Keratinocyte (primary cell): ENCODE measurements around the gene BMPR1B. TPM values are rescaled to one million over a fixed set of nuclear protein-coding genes. Genes with fewer than 3 reads are reported as not detected.

ENCODE experiments used
- DNase-seq: peaks from one replicate; pipeline ENCODE4 v3.0.0-alpha.2; 2011; ENCODE audit warnings: low read depth, missing footprints, low spot score
- FAIRE-seq: peaks from 2 replicates; lab custom pipeline; 2011; peaks lifted over from hg19 to GRCh38; lab: Jason Lieb, UNC
- H2AFZ ChIP-seq: 2 replicates; pipeline ENCODE4 v1.6.0; 2012; ENCODE audit warnings: low read length, control low read depth, inconsistent platforms; ENCODE audit not compliant: control insufficient read depth
- H3K27ac ChIP-seq: 2 replicates; pipeline ENCODE4 v1.5.1; 2011; ENCODE audit warnings: low read length; ENCODE audit not compliant: control insufficient read depth, insufficient read depth
- H3K27me3 ChIP-seq: 3 replicates; pipeline ENCODE4 v1.6.0; 2011; ENCODE audit warnings: low read length; ENCODE audit not compliant: control insufficient read depth, insufficient read depth; ENCODE audit errors: extremely low read depth
- H3K36me3 ChIP-seq, 2 experiments: 2 replicates in 1 of 2; 3 replicates in 1 of 2; pipeline ENCODE4 v1.5.1; 2011; ENCODE audit warnings: low read length in 2 of 2, mild to moderate bottlenecking in 1 of 2; ENCODE audit not compliant: control insufficient read depth in 2 of 2, insufficient read depth in 2 of 2; ENCODE audit errors: extremely low read depth in 1 of 2
- H3K4me1 ChIP-seq: 3 replicates; pipeline ENCODE4 v1.5.1; 2011; ENCODE audit warnings: low read length; ENCODE audit not compliant: control insufficient read depth, insufficient read depth; ENCODE audit errors: extremely low read depth
- H3K4me2 ChIP-seq: 3 replicates; pipeline ENCODE4 v1.6.0; 2011; ENCODE audit warnings: low read depth, low read length; ENCODE audit not compliant: control insufficient read depth, insufficient read depth; ENCODE audit errors: extremely low read depth
- H3K4me3 ChIP-seq, 3 experiments: fragments of 200-600 bp in 1 of 3; sonication (generic) in 1 of 3; 2 replicates in 2 of 3; 3 replicates in 1 of 3; pipeline ENCODE4 v1.5.1; 2011 to 2016; ENCODE audit warnings: low read length in 3 of 3, mild to moderate bottlenecking in 3 of 3, control low read depth in 2 of 3, inconsistent platforms in 1 of 3, low read depth in 1 of 3, mixed read lengths in 1 of 3, mixed run types in 1 of 3, moderate library complexity in 1 of 3; ENCODE audit not compliant: control insufficient read depth in 2 of 3, insufficient read depth in 2 of 3; ENCODE audit errors: extremely low read depth in 1 of 3
- H3K79me2 ChIP-seq: 2 replicates; pipeline ENCODE4 v1.6.0; 2012; ENCODE audit warnings: low read length; ENCODE audit not compliant: control insufficient read depth, insufficient read depth
- H3K9ac ChIP-seq: 3 replicates; pipeline ENCODE4 v1.6.0; 2011; ENCODE audit warnings: low read length; ENCODE audit not compliant: control insufficient read depth, insufficient read depth; ENCODE audit errors: extremely low read depth
- H3K9me1 ChIP-seq: 3 replicates; pipeline ENCODE4 v1.6.0; 2011; ENCODE audit warnings: low read length; ENCODE audit not compliant: control insufficient read depth, insufficient read depth; ENCODE audit errors: extremely low read depth
- H3K9me3 ChIP-seq: 2 replicates; pipeline ENCODE4 v1.5.1; 2012; ENCODE audit warnings: low read depth, low read length; ENCODE audit not compliant: control insufficient read depth
- H4K20me1 ChIP-seq: 3 replicates; pipeline ENCODE4 v1.6.0; 2011; ENCODE audit warnings: low read length; ENCODE audit not compliant: control insufficient read depth, insufficient read depth; ENCODE audit errors: extremely low read depth
- CTCF ChIP-seq, 3 experiments: IDR thresholded peaks in 1 of 3; conservative IDR thresholded peaks in 1 of 3; optimal IDR thresholded peaks in 1 of 3; 2 replicates in 2 of 3; 3 replicates in 1 of 3; pipeline versions ENCODE3 to v1.5.1; 2011; ENCODE audit warnings: low read length in 3 of 3, mild to moderate bottlenecking in 3 of 3, moderate library complexity in 2 of 3, control low read depth in 1 of 3, inconsistent platforms in 1 of 3; ENCODE audit not compliant: insufficient read depth in 2 of 3; ENCODE audit errors: extremely low read depth in 1 of 3
- EZH2 ChIP-seq: IDR thresholded peaks from one replicate; pipeline ENCODE4 v1.6.1; 2012; ENCODE audit warnings: inconsistent platforms, mild to moderate bottlenecking, low read length, moderate library complexity
- dilution Hi-C: fragments of 300-500 bp; cut with MboI; formaldehyde crosslinking; loops from one replicate; pipeline ENCODE4 v1.7.0; 2020; ENCODE audit warnings: low sequenced_read_pairs; ENCODE audit not compliant: extremely low pct_ligation_motif_present
- polyA plus RNA-seq, 5 experiments: library from polyadenylated mRNA; depleted of rRNA in 3 of 5; stranded (reverse) in 3 of 5; stranded (forward) in 1 of 5; unstranded in 1 of 5; fragments of >200 nt; gene quantifications; 1 replicate in 1 of 5; 2 replicates in 3 of 5; 3 replicates in 1 of 5; pipeline versions ENCODE4 v1.2.1 to v1.2.3, GENCODE V29; 2011 to 2012; ENCODE audit warnings: missing spikeins in 2 of 5, low read depth in 1 of 5, low replicate concordance in 1 of 5

The BMPR1B gene
- polyA plus RNA-seq, 1 donor (not counting 4 experiments of a cell fraction or from before 2014, with no cell fraction given): 0.89 TPM

GRCh38 chr4:95183656-95184408 is 426.1 kb downstream of the BMPR1B start:
- Histone ChIP-seq H3K9me3 (no peaks in the 10 kb centered on the region), H3K9me1 (no peaks in the 10 kb centered on the region), H3K4me3 (no peak overlapping the region), H3K79me2 (no peaks in the 10 kb centered on the region), H4K20me1 (no peaks in the 10 kb centered on the region), H3K4me1 (no peaks in the 10 kb centered on the region), H3K27me3 (no peaks in the 10 kb centered on the region), H3K27ac (no peak overlapping the region), H2AFZ (no peak overlapping the region), H3K9ac (no peak overlapping the region), H3K4me2 (no peak overlapping the region), H3K36me3 (no peaks in the 10 kb centered on the region)
- TF ChIP-seq EZH2 (no peak), CTCF (optimal IDR thresholded peaks at IDR 0.05 in 1 of 3, IDR thresholded peaks at IDR 0.05 in 1 of 3, conservative IDR thresholded peaks at IDR 0.05 in 1 of 3; ENCODE audit: extremely low read depth in 1 of 3, insufficient read depth in 2 of 3, low read length in 3 of 3) (no peak)
- no peak for DNase-seq
- FAIRE-seq: no peak
- dilution Hi-C loops: no loop called here

- DNase-seq (no peak), FAIRE-seq (no peak)
- no peak for TF ChIP-seq EZH2
- TF ChIP-seq CTCF (optimal IDR thresholded peaks at IDR 0.05 in 1 of 3, IDR thresholded peaks at IDR 0.05 in 1 of 3, conservative IDR thresholded peaks at IDR 0.05 in 1 of 3; ENCODE audit: extremely low read depth in 1 of 3, insufficient read depth in 2 of 3, low read length in 3 of 3): no peak
- H3K9me1 ChIP-seq: no peaks in the 10 kb centered on the region
- H3K4me2 ChIP-seq: no peak overlapping the region
- dilution Hi-C loops: no loop called here
- H4K20me1 ChIP-seq: no peaks in the 10 kb centered on the region
- no peaks in the 10 kb centered on the region for H3K9me3 ChIP-seq
- no peak overlapping the region for H3K9ac ChIP-seq
- no peaks in the 10 kb centered on the region for H3K79me2 ChIP-seq
- no peak overlapping the region for H2AFZ ChIP-seq
- H3K4me1 ChIP-seq: no peaks in the 10 kb centered on the region
- no peaks in the 10 kb centered on the region for H3K36me3 ChIP-seq
- no peaks in the 10 kb centered on the region for H3K27me3 ChIP-seq
- H3K4me3 ChIP-seq: no peak overlapping the region
- H3K27ac ChIP-seq: no peak overlapping the region
Observed at GRCh38 chr4:95186666-95187065, 428.9 kb downstream of the BMPR1B start.
